ENCODE measurements around the gene BAD. TPM values are rescaled to one million over a fixed set of nuclear protein-coding genes. Genes with fewer than 3 reads are reported as not detected.
"Not testable (repeated sequence)": the region's sequence is repeated elsewhere in the genome, so short reads cannot be mapped to it uniquely, and the experiment has no call there.

Gene BAD
- polyA plus RNA-seq, 2 of the 4 experiments (the other 2 are of a cell fraction), result 33.7 to 68.4 TPM

- DNase-seq (ENCODE audit: low read depth in 1 of 2, low spot score in 1 of 2) (no peak), ATAC-seq (no peak), FAIRE-seq (no peak)
- H3K4me2 ChIP-seq, result no peak overlapping the region
- no peak overlapping the region for H3K4me3 ChIP-seq
- WGBS (ENCODE audit: missing lambda C conversion rate), result 90% methylated on average over 10 of the region's 10 CpGs
- ChIA-PET CTCF (interaction anchor here (0.8 to 20.7 kb wide), 6 partner anchors 8 to 376 kb away, joined by 3 to 996 read pairs (median 14); partner anchors contain the start of genes CCDC88B, ESRRA and RPS6KA4), POLR2A (no interaction called here)
- peaks cover 6% of the 10 kb centered on the region for H3K4me1 ChIP-seq
- no peak overlapping the region for H3K27ac ChIP-seq
- TF ChIP-seq ZFP36 (IDR thresholded peaks at IDR 0.05; ENCODE audit: borderline replicate concordance, partially characterized antibody), result no peak
- no peak for TF ChIP-seq SREBF2 (IDR thresholded peaks at IDR 0.05)
- TF ChIP-seq HDAC2 (IDR thresholded peaks at IDR 0.05), result no peak
- no peaks in the 10 kb centered on the region for H3K9me3 ChIP-seq
These were observed 28.5 kb upstream of the BAD start for GRCh38 chr11:64312947-64313346.

- ChIA-PET CTCF (interaction anchor here (0.7 to 20.7 kb wide), 5 partner anchors 7 to 345 kb away, joined by 3 to 996 read pairs (median 68); partner anchors contain the start of genes CCDC88B, FKBP2, PLCB3 and PPP1R14B), POLR2A (interaction anchor here (1.0 kb wide), 1 partner anchor 9 kb away, joined by 4 read pairs; no protein-coding TSS in a partner anchor)
- not testable (repeated sequence) for FAIRE-seq; H3K9me3 ChIP-seq; ATAC-seq; DNase-seq (ENCODE audit: low read depth in 1 of 2, low spot score in 1 of 2); H3K4me3 ChIP-seq
- H3K4me2 ChIP-seq, result peak overlapping the region; percentile 99
- peaks cover 20% of the 10 kb centered on the region for H3K4me1 ChIP-seq
- H3K27ac ChIP-seq, result peak overlapping the region in 1 of 2 experiments; percentile 94; a peak in 1 of 6 replicates
- 99% methylated on average over 5 of the region's 5 CpGs for WGBS (ENCODE audit: missing lambda C conversion rate)
These were observed 23.3 kb upstream of the BAD start for GRCh38 chr11:64307795-64308194.

GRCh38 chr11:64306876-64307622, 22.6 kb upstream of the BAD start:
- Histone ChIP-seq H3K9me3 (no peaks in the 10 kb centered on the region), H3K4me2 (peak overlapping the region; percentile 99), H3K27ac (peak overlapping the region; percentile 85 to 94), H3K4me1 (peaks cover 20% of the 10 kb centered on the region), H3K4me3 (peak overlapping the region; percentile 73)
- no peak for FAIRE-seq
- no peak for TF ChIP-seq RFX5 (IDR thresholded peaks at IDR 0.05)
- TF ChIP-seq RARB (CRISPR knock-in tag; IDR thresholded peaks at IDR 0.05), result no peak
- TF ChIP-seq ZNF302 (CRISPR knock-in tag; IDR thresholded peaks at IDR 0.05), result no peak
- TF ChIP-seq CEBPB (IDR thresholded peaks at IDR 0.05), result peak in 1 of 2 experiments; percentile 32; a peak in 1 of 4 replicates
- TF ChIP-seq BCL3 (IDR thresholded peaks at IDR 0.05), result no peak
- ATAC-seq, result no peak
- CTCF ChIA-PET, result interaction anchor here (0.7 to 20.7 kb wide), 7 partner anchors 8 to 346 kb away, joined by 3 to 996 read pairs (median 68); partner anchors contain the start of genes BAD, CCDC88B, FKBP2 and GPR137
- POLR2A ChIA-PET, result interaction anchor here (1.0 to 1.2 kb wide), 2 partner anchors 25 to 48 kb away, joined by 3 read pairs; no protein-coding TSS in a partner anchor
- 78% methylated on average over 14 of the region's 15 CpGs for WGBS (ENCODE audit: missing lambda C conversion rate)
- peak; percentile 18 to 46 for DNase-seq (ENCODE audit: low read depth in 1 of 2, low spot score in 1 of 2)

- FAIRE-seq (no peak), ATAC-seq (no peak), DNase-seq (ENCODE audit: low read depth in 1 of 2, low spot score in 1 of 2) (no peak)
- H3K4me1 ChIP-seq, result peaks cover 20% of the 10 kb centered on the region
- H3K4me2 ChIP-seq, result peak overlapping the region; percentile 99
- peak overlapping the region; percentile 85 to 94 for H3K27ac ChIP-seq
- H3K4me3 ChIP-seq, result peak overlapping the region; percentile 73
- CTCF ChIA-PET, result interaction anchor here (1.3 to 20.7 kb wide), 5 partner anchors 9 to 60 kb away, joined by 4 to 996 read pairs (median 206); partner anchors contain the start of genes BAD, CCDC88B, FKBP2 and GPR137
- POLR2A ChIA-PET, result interaction anchor here (1.0 to 1.2 kb wide), 2 partner anchors 25 to 48 kb away, joined by 3 read pairs; no protein-coding TSS in a partner anchor
- WGBS (ENCODE audit: missing lambda C conversion rate), result 17% methylated on average over 9 of the region's 9 CpGs
- TF ChIP-seq HEYL (CRISPR knock-in tag; IDR thresholded peaks at IDR 0.05) (no peak), USF2 (IDR thresholded peaks at IDR 0.05) (no peak), EP300 (IDR thresholded peaks at IDR 0.05) (no peak), MAX (IDR thresholded peaks at IDR 0.05) (no peak), CHD4 (IDR thresholded peaks at IDR 0.05; ENCODE audit: borderline replicate concordance) (no peak), CTCF (IDR thresholded peaks at IDR 0.05) (no peak), RCOR1 (IDR thresholded peaks at IDR 0.05; ENCODE audit: low read depth, low read length) (no peak), GATA3 (IDR thresholded peaks at IDR 0.05; ENCODE audit: borderline replicate concordance) (no peak), EHF (CRISPR knock-in tag; IDR thresholded peaks at IDR 0.05) (no peak), FOSL2 (IDR thresholded peaks at IDR 0.05) (no peak), FOSL2 (CRISPR knock-in tag; IDR thresholded peaks at IDR 0.05) (no peak), BHLHE40 (IDR thresholded peaks at IDR 0.05; ENCODE audit: low read depth, low read length) (no peak), ZC3H11A (IDR thresholded peaks at IDR 0.05) (no peak), KDM5A (IDR thresholded peaks at IDR 0.05) (no peak), SMC3 (IDR thresholded peaks at IDR 0.05) (no peak), ZFP36 (IDR thresholded peaks at IDR 0.05; ENCODE audit: borderline replicate concordance, partially characterized antibody) (no peak), CBX2 (IDR thresholded peaks at IDR 0.05; ENCODE audit: borderline replicate concordance, low read depth) (no peak), MAFK (IDR thresholded peaks at IDR 0.05; ENCODE audit: partially characterized antibody) (no peak), PBX3 (IDR thresholded peaks at IDR 0.05) (no peak), CEBPB (IDR thresholded peaks at IDR 0.05) (no peak)
- no peaks in the 10 kb centered on the region for H3K9me3 ChIP-seq
These were observed 22.1 kb upstream of the BAD start for GRCh38 chr11:64306563-64306875.

Measured in A549 (cell line).